Neural cell (in vitro differentiated cells): Measurements from ENCODE around the gene DZIP1.

ENCODE experiments used
- EP300 ChIP-seq: fragments of 450-650 bp; conservative IDR thresholded peaks from 2 replicates; pipeline ENCODE4 v1.6.1; 2014; ENCODE audit warnings: antibody characterized with exemption, mild to moderate bottlenecking, moderate library complexity; ENCODE audit not compliant: poor library complexity, severe bottlenecking
- EZH2 ChIP-seq: fragments of 200-600, 300-800 bp; shearing (Covaris generic), sonication (generic); IDR thresholded peaks from 2 replicates; pipeline ENCODE4 v1.6.1; 2014; ENCODE audit warnings: antibody characterized with exemption, low read length, borderline replicate concordance, mild to moderate bottlenecking; ENCODE audit not compliant: insufficient read depth, poor library complexity, severe bottlenecking
- MXI1 ChIP-seq: fragments of 450-650 bp; conservative IDR thresholded peaks from 2 replicates; pipeline ENCODE4 v1.6.1; 2014; ENCODE audit warnings: antibody characterized with exemption, mild to moderate bottlenecking; ENCODE audit not compliant: poor library complexity, severe bottlenecking
- POLR2AphosphoS5 ChIP-seq: IDR thresholded peaks from 2 replicates; pipeline ENCODE4 v1.6.1; 2012
- RAD21 ChIP-seq: fragments of 450-650 bp; conservative IDR thresholded peaks from 2 replicates; pipeline ENCODE4 v1.6.1; 2014; ENCODE audit warnings: antibody characterized with exemption, mild to moderate bottlenecking, moderate library complexity
- SMC3 ChIP-seq: fragments of 450-650 bp; conservative IDR thresholded peaks from 2 replicates; pipeline ENCODE4 v1.6.1; 2014; ENCODE audit warnings: antibody characterized with exemption, mild to moderate bottlenecking, moderate library complexity; ENCODE audit not compliant: poor library complexity
- TAF1 ChIP-seq: IDR thresholded peaks from 2 replicates; pipeline ENCODE4 v1.6.1; 2012; ENCODE audit warnings: low read depth
- TF ChIP-seq, protein P1 (sequence below): fragments of 450-650 bp; IDR thresholded peaks from 2 replicates; pipeline ENCODE4 v1.5.1; 2014; ENCODE audit warnings: antibody characterized with exemption, mild to moderate bottlenecking, moderate library complexity; ENCODE audit not compliant: poor library complexity, severe bottlenecking

DNA sequence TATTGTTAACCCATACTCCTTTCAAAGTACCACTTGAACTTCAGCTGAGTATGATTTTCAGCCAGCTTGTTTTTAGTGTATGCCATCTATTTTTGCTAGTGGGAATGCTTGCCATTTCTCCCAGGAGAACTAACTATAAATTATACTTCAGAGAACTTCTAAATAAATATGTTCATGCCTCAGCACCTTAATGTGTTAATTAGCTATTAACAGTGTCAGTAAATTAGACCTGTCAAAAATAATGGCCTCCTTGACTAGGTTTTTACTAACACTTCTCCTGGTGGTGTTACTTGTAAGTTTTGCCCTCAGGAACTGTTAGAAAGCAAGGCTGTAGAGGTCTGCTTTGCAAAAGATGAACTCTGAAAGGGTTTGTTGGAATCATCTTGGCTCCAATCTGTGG, 87.5 kb downstream of the DZIP1 start:
- TF ChIP-seq TAF1 (no peak), RAD21 (no peak), EZH2 (no peak), POLR2AphosphoS5 (no peak), SMC3 (no peak), EP300 (no peak), MXI1 (no peak)
- TF ChIP-seq, protein P1, sequence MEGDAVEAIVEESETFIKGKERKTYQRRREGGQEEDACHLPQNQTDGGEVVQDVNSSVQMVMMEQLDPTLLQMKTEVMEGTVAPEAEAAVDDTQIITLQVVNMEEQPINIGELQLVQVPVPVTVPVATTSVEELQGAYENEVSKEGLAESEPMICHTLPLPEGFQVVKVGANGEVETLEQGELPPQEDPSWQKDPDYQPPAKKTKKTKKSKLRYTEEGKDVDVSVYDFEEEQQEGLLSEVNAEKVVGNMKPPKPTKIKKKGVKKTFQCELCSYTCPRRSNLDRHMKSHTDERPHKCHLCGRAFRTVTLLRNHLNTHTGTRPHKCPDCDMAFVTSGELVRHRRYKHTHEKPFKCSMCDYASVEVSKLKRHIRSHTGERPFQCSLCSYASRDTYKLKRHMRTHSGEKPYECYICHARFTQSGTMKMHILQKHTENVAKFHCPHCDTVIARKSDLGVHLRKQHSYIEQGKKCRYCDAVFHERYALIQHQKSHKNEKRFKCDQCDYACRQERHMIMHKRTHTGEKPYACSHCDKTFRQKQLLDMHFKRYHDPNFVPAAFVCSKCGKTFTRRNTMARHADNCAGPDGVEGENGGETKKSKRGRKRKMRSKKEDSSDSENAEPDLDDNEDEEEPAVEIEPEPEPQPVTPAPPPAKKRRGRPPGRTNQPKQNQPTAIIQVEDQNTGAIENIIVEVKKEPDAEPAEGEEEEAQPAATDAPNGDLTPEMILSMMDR, result no peak
